B cell (primary cell): Measurements from ENCODE around the gene MEGF11. TPM values are rescaled to one million over a fixed set of nuclear protein-coding genes. Genes with fewer than 3 reads are reported as not detected.

ENCODE experiments used
- ATAC-seq: fragments of 200-7000 bp; cut with Tn5 transposase; one replicate; pipeline ENCODE4 v1.10.0; 2021; ENCODE audit warnings: low read depth, mild to moderate bottlenecking, moderate number of reproducible peaks, moderate library complexity
- CTCF ChIA-PET: fragments of 350-600 bp; sonication (Branson Sonifier 250); formaldehyde crosslinking; loops from one replicate; lab custom pipeline; 2021; ENCODE audit warnings: antibody characterized with exemption, inconsistent platforms; lab: Charles Lee
- POLR2A ChIA-PET: fragments of 350-600 bp; sonication (Branson Sonifier 250); formaldehyde crosslinking; loops from one replicate; lab custom pipeline; 2021; ENCODE audit warnings: antibody characterized with exemption; lab: Charles Lee
- DNase-seq: peaks from one replicate; pipeline ENCODE4 v3.0.0; 2013
- H2AFZ ChIP-seq: 2 replicates; pipeline ENCODE4 v1.6.1; 2012; ENCODE audit warnings: mild to moderate bottlenecking, low read depth, low read length; ENCODE audit not compliant: insufficient read depth, poor library complexity, severe bottlenecking
- H3K27ac ChIP-seq, 2 donors: 1 replicate in 1 of 2; 2 replicates in 1 of 2; pipeline ENCODE4 v1.5.1; 2012 to 2013; ENCODE audit warnings: low read length in 2 of 2, mild to moderate bottlenecking in 2 of 2, moderate library complexity in 1 of 2
- H3K27me3 ChIP-seq, 4 experiments: fragments of 200-600 bp in 1 of 4; sonication (generic) in 1 of 4; replicated peaks in 1 of 4; 1 replicate in 2 of 4; 2 replicates in 2 of 4; pipeline versions ENCODE4 v1.6.1 to v1.7.0; 2013 to 2016; ENCODE audit warnings: low read length in 3 of 4, mild to moderate bottlenecking in 2 of 4, mixed read lengths in 1 of 4, moderate library complexity in 1 of 4; ENCODE audit not compliant: insufficient read depth in 4 of 4, control insufficient read depth in 3 of 4; ENCODE audit errors: control extremely low read depth in 1 of 4
- H3K36me3 ChIP-seq, 2 experiments: replicated peaks in 1 of 2; 1 replicate in 1 of 2; 2 replicates in 1 of 2; pipeline versions ENCODE4 v1.6.1 to v1.7.1; 2013; ENCODE audit warnings: low read length in 1 of 2; ENCODE audit not compliant: insufficient read depth in 2 of 2, control insufficient read depth in 1 of 2; ENCODE audit errors: control extremely low read depth in 1 of 2, extremely low read depth in 1 of 2
- H3K4me1 ChIP-seq, 2 donors: fragments of 200-600 bp in 1 of 2; sonication (generic) in 1 of 2; 1 replicate in 1 of 2; 2 replicates in 1 of 2; pipeline versions ENCODE4 v1.5.1 to v1.6.1; 2013 to 2017; ENCODE audit warnings: low read length in 2 of 2; ENCODE audit not compliant: control insufficient read depth in 2 of 2, insufficient read depth in 2 of 2
- H3K4me2 ChIP-seq: replicated peaks from 2 replicates; pipeline ENCODE3; 2012; ENCODE audit warnings: mild to moderate bottlenecking, low read depth, low read length; ENCODE audit not compliant: poor library complexity, severe bottlenecking
- H3K4me3 ChIP-seq, 5 experiments: fragments of 200-600 bp in 1 of 5; sonication (generic) in 1 of 5; 1 replicate in 3 of 5; 2 replicates in 2 of 5; pipeline versions ENCODE4 v1.5.1 to v1.7.0; 2011 to 2016; ENCODE audit warnings: low read length in 4 of 5, mild to moderate bottlenecking in 4 of 5, low read depth in 2 of 5, control low read depth in 1 of 5, moderate library complexity in 1 of 5; ENCODE audit not compliant: insufficient read depth in 1 of 5; ENCODE audit errors: control extremely low read depth in 1 of 5, extremely low read depth in 1 of 5
- H3K79me2 ChIP-seq: fragments of 200-600 bp; sonication (generic); one replicate; pipeline ENCODE4 v1.6.0; 2016; ENCODE audit warnings: low read length; ENCODE audit not compliant: control insufficient read depth, insufficient read depth
- H3K9ac ChIP-seq: fragments of 200-600 bp; sonication (generic); 2 replicates; pipeline ENCODE4 v1.6.1; 2017; ENCODE audit warnings: mild to moderate bottlenecking, low read length, moderate library complexity
- H3K9me3 ChIP-seq, 3 donors: one replicate each; pipeline versions ENCODE4 v1.6.1 to v1.7.1; 2013; ENCODE audit warnings: low read length in 2 of 3; ENCODE audit not compliant: control insufficient read depth in 2 of 3, insufficient read depth in 1 of 3; ENCODE audit errors: control extremely low read depth in 1 of 3
- H4K20me1 ChIP-seq: 2 replicates; pipeline ENCODE4 v1.6.0; 2012; ENCODE audit warnings: mild to moderate bottlenecking, low read length; ENCODE audit not compliant: insufficient read depth, control insufficient read depth, poor library complexity, severe bottlenecking
- H3K27ac Mint-ChIP-seq: one replicate; pipeline ENCODE4 v1.8.0; 2021; ENCODE audit warnings: mixed read lengths
- H3K27me3 Mint-ChIP-seq: one replicate; pipeline ENCODE4 v1.8.0; 2021; ENCODE audit warnings: mixed read lengths
- H3K4me1 Mint-ChIP-seq: one replicate; pipeline ENCODE4 v1.8.0; 2021; ENCODE audit warnings: mixed read lengths
- H3K4me3 Mint-ChIP-seq: one replicate; pipeline ENCODE4 v1.8.0; 2021; ENCODE audit warnings: mixed read lengths
- H3K9me3 Mint-ChIP-seq: one replicate; pipeline ENCODE4 v1.8.0; 2022; ENCODE audit warnings: mixed read lengths; ENCODE audit not compliant: insufficient read depth
- EZH2 ChIP-seq: IDR thresholded peaks from 2 replicates; pipeline ENCODE4 v1.6.1; 2012; ENCODE audit warnings: borderline replicate concordance, low read depth, mild to moderate bottlenecking, moderate library complexity, low read length; ENCODE audit not compliant: insufficient read depth, poor library complexity, severe bottlenecking
- WGBS: methylation state at CpG from one replicate; pipeline ENCODE4 v1.1.5; 2013; ENCODE audit warnings: missing lambda C conversion rate; ENCODE audit not compliant: insufficient coverage; 5-methylcytosine and 5-hydroxymethylcytosine counted together
- intact Hi-C: fragments of 100-400 bp; cut with micrococcal nuclease; formaldehyde crosslinking; loops from one replicate; pipeline ENCODE4 v1.10.0; 2022
- polyA plus RNA-seq: library from polyadenylated mRNA; depleted of rRNA; stranded (reverse); fragments of >200 nt; gene quantifications from 2 replicates; pipeline ENCODE4 v1.2.3, GENCODE V29; 2012
- total RNA-seq, 2 donors: library from RNA; stranded (reverse); fragments of 120-200 nt in 1 of 2; gene quantifications; 1 replicate in 1 of 2; 2 replicates in 1 of 2; pipeline versions ENCODE4 v1.2.3 to v1.2.4, GENCODE V29; 2013 to 2022
- TF ChIP-seq, protein P1 (sequence below): fragments of 200-600 bp; IDR thresholded peaks from one replicate; pipeline ENCODE4 v1.8.0; 2022; ENCODE audit warnings: antibody characterized with exemption, mild to moderate bottlenecking

The MEGF11 gene
- total and polyA plus RNA-seq, 2 donors (not counting 1 experiment from before 2014, with no cell fraction given), result 0.04 to 0.34 TPM

DNA sequence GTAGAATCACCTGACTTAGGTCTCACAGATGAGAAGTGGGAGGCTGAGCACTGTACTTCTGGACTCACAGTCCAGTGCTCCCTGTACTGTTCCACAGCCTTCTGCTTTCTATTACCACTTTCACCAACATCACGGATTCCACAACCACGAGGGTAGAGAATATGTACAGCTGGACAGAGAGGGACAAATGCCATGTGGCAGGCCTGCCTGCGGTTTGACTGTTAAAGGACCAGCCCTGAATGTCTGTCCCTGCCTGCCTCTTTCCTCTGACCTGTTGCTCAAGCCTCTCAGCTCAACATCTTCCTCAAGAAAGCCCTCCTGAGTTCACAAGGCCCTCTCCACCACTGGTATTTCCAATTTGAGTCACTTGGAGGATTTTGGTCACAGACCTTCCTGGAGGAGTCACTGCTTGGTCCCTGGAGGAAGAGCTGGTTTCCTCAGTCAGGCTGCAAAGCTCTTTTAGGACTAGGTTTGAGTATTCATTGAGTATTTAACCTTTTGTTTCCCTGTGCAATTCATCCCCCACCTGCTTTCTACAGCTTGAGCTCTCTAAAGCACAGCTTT is 335.1 kb downstream of the MEGF11 start:
- intact Hi-C loops, result loop anchor here (5.0 kb wide), 1 partner anchor 579 kb away; the partner anchor contains the start of gene SNAPC5
- H3K4me3 ChIP-seq, result no peak overlapping the region
- H3K79me2 ChIP-seq, result peaks cover 16% of the 10 kb centered on the region
- H3K27me3 ChIP-seq, result no peaks in the 10 kb centered on the region
- ChIA-PET CTCF (interaction anchor here (1.5 kb wide), 1 partner anchor 49 kb away, joined by 8 read pairs; the partner anchor contains the start of gene RAB11A), POLR2A (no interaction called here)
- H2AFZ ChIP-seq, result no peak overlapping the region
- Mint-ChIP-seq H3K4me3 (no peak overlapping the region), H3K9me3 (no peaks in the 10 kb centered on the region), H3K27me3 (no peaks in the 10 kb centered on the region), H3K4me1 (peaks cover 82% of the 10 kb centered on the region), H3K27ac (peak overlapping the region; percentile 22)
- peaks cover 5% of the 10 kb centered on the region for H4K20me1 ChIP-seq
- ATAC-seq (no peak), DNase-seq (no peak)
- peaks cover 76% of the 10 kb centered on the region in 2 donors for H3K4me1 ChIP-seq
- WGBS, result 100% methylated on average over 2 of the region's 3 CpGs
- H3K9me3 ChIP-seq, result no peaks in the 10 kb centered on the region
- no peak overlapping the region for H3K27ac ChIP-seq
- no peak for TF ChIP-seq EZH2
- TF ChIP-seq, protein P1, sequence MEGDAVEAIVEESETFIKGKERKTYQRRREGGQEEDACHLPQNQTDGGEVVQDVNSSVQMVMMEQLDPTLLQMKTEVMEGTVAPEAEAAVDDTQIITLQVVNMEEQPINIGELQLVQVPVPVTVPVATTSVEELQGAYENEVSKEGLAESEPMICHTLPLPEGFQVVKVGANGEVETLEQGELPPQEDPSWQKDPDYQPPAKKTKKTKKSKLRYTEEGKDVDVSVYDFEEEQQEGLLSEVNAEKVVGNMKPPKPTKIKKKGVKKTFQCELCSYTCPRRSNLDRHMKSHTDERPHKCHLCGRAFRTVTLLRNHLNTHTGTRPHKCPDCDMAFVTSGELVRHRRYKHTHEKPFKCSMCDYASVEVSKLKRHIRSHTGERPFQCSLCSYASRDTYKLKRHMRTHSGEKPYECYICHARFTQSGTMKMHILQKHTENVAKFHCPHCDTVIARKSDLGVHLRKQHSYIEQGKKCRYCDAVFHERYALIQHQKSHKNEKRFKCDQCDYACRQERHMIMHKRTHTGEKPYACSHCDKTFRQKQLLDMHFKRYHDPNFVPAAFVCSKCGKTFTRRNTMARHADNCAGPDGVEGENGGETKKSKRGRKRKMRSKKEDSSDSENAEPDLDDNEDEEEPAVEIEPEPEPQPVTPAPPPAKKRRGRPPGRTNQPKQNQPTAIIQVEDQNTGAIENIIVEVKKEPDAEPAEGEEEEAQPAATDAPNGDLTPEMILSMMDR, result no peak
- no peak overlapping the region for H3K9ac ChIP-seq
- H3K4me2 ChIP-seq, result peak overlapping the region; percentile 65
- no peaks in the 10 kb centered on the region for H3K36me3 ChIP-seq

DNA sequence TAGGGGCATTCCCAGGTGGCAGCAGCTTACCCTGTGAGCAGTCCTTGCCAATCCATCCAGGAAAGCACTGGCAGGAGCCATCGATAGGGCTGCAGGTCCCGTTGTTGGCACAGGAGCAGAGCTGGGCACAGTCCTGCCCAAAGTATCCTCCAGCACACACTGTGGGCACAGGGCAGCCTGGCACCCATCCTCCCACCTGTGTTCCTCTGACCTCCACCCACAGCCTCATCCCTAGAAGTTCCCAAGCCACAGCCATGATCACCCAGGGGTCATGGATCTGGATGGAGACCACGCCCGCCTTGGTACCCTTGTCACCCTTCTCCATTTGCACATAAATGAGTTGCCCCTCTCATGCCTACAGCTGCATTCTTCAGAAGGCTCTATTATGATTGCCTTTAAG is 335.6 kb downstream of the MEGF11 start:
- POLR2A ChIA-PET, result no interaction called here

More for the DNA sequence above, 335.6 kb downstream of the MEGF11 start:
- CTCF ChIA-PET, result interaction anchor here (1.1 to 1.5 kb wide), 2 partner anchors 16 to 48 kb away, joined by 5 to 8 read pairs; partner anchors contain the start of gene RAB11A
- H3K27ac ChIP-seq, result peak overlapping the region in 1 of 2 donors; percentile 73
- peak overlapping the region; percentile 27 for H3K27ac Mint-ChIP-seq
- peaks cover 5% of the 10 kb centered on the region for H4K20me1 ChIP-seq
- peaks cover 16% of the 10 kb centered on the region for H3K79me2 ChIP-seq
- peaks cover 80% of the 10 kb centered on the region for H3K4me1 Mint-ChIP-seq
- no peaks in the 10 kb centered on the region for H3K27me3 Mint-ChIP-seq
- H3K27me3 ChIP-seq, result no peaks in the 10 kb centered on the region
- TF ChIP-seq, protein P1, result no peak
- TF ChIP-seq EZH2, result no peak
- no peaks in the 10 kb centered on the region for H3K36me3 ChIP-seq
- WGBS, result 100% methylated on average over 4 of the region's 4 CpGs
- H3K4me1 ChIP-seq, result peaks cover 76% of the 10 kb centered on the region in 2 donors
- intact Hi-C loops, result loop anchor here (1.0 to 5.0 kb wide), 2 partner anchors 16 to 579 kb away; partner anchors contain the start of gene SNAPC5
- no peak overlapping the region for H3K4me3 ChIP-seq
- peak overlapping the region; percentile 65 for H3K4me2 ChIP-seq
- H3K9me3 Mint-ChIP-seq, result no peaks in the 10 kb centered on the region
- DNase-seq (no peak), ATAC-seq (no peak)
- no peaks in the 10 kb centered on the region for H3K9me3 ChIP-seq
- H3K4me3 Mint-ChIP-seq, result no peak overlapping the region
- peak overlapping the region; percentile 16 for H3K9ac ChIP-seq
- H2AFZ ChIP-seq, result no peak overlapping the region
